ENCODE measurements around the gene ARHGAP30. TPM values are rescaled to one million over a fixed set of nuclear protein-coding genes. Genes with fewer than 3 reads are reported as not detected.

Gene ARHGAP30
- total RNA-seq, 1 experiment from 2014 or later, result 0.55 TPM

DNA sequence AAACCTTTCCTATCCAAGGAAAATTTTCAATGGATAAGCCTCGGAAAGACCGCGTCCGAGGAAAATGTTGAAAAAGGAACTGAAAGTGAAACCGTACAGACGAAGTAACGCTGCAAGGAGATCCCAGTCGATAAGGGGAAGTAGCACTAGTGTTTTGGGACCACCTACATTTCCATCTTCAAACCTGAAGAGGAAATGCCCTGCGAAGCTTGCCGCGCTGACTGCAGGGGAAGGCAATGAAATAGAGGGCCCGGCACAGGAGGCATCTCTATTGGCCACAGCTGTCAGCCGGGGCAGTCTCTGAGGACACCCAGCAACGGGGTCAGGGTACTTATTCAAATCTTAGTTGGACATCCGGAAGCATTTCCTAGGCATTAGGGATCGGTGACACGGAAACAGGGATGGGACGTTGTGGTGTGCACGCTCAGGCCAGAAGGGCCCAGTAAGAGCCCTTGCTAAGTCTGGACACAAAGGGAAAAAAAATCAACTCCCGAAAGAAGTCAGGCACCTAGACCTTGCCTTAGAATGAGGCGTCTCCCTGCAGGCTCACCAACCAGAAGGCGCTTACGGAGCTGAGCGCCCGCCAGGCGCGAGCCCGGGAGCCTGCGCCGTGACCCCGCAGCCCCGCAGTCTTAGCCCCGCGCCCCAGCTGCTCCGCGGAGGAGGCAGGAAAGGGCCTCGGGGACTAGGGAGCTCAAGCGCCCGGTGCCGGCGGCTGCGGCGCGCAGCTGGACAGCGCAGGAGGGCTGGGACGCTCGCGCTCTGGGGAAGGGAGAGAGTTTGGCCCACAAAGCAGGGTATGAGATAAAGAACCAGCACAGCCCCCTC, 24.6 kb downstream of the ARHGAP30 start:
- TF ChIP-seq EZH2 (IDR thresholded peaks at IDR 0.05; ENCODE audit: low read length, unreplicated experiment) (no peak), EZH2phosphoT487 (IDR thresholded peaks at IDR 0.05; ENCODE audit: borderline replicate concordance, low read length) (no peak)
- TF ChIP-seq, protein P1, sequence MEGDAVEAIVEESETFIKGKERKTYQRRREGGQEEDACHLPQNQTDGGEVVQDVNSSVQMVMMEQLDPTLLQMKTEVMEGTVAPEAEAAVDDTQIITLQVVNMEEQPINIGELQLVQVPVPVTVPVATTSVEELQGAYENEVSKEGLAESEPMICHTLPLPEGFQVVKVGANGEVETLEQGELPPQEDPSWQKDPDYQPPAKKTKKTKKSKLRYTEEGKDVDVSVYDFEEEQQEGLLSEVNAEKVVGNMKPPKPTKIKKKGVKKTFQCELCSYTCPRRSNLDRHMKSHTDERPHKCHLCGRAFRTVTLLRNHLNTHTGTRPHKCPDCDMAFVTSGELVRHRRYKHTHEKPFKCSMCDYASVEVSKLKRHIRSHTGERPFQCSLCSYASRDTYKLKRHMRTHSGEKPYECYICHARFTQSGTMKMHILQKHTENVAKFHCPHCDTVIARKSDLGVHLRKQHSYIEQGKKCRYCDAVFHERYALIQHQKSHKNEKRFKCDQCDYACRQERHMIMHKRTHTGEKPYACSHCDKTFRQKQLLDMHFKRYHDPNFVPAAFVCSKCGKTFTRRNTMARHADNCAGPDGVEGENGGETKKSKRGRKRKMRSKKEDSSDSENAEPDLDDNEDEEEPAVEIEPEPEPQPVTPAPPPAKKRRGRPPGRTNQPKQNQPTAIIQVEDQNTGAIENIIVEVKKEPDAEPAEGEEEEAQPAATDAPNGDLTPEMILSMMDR (conservative IDR thresholded peaks at IDR 0.05; ENCODE audit: low read depth, low read length), result no peak
- H3K4me1 ChIP-seq (ENCODE audit: insufficient read depth, low read length), result peaks cover 13% of the 10 kb centered on the region
- CTCF ChIA-PET, result interaction anchor here (2.2 kb wide), 1 partner anchor 48 kb away, joined by 8 read pairs; no protein-coding TSS in a partner anchor
- intact Hi-C loops (cut with micrococcal nuclease), result loop anchor here (1.0 kb wide), 3 partner anchors 23 to 52 kb away; no protein-coding TSS in a partner anchor
- peak overlapping the region; percentile 80 for H3K4me3 ChIP-seq (ENCODE audit: low read length)
- H3K27ac ChIP-seq (ENCODE audit: low read length), result peak overlapping the region; percentile 82
- no peaks in the 10 kb centered on the region for H3K27me3 ChIP-seq (ENCODE audit: low read length)
- H3F3A ChIP-seq (ENCODE audit: low read length, unreplicated experiment), result no peaks in the 10 kb centered on the region
- peak overlapping the region; percentile 94 for H2AFZ ChIP-seq (ENCODE audit: low read length)
- H3K9me3 ChIP-seq (ENCODE audit: low read length), result peaks cover 6% of the 10 kb centered on the region; the same call in 1 of the 2 replicates
- H4K20me1 ChIP-seq (ENCODE audit: low read length), result no peaks in the 10 kb centered on the region
- H3K4me2 ChIP-seq (ENCODE audit: low read length), result peak overlapping the region; percentile 91
- H3K36me3 ChIP-seq (ENCODE audit: low read depth, low read length), result peaks cover 34% of the 10 kb centered on the region
- H3K79me2 ChIP-seq (ENCODE audit: low read length), result peaks cover 32% of the 10 kb centered on the region
- H3K9me2 ChIP-seq (replicated peaks; ENCODE audit: low read length), result no peaks in the 10 kb centered on the region
- DNase-seq, result peak; percentile 73
- POLR2A ChIA-PET (ENCODE audit: unreplicated experiment), result interaction anchor here (0.6 to 1.0 kb wide), 3 partner anchors 24 to 54 kb away, joined by 5 to 12 read pairs (median 6); partner anchors contain the start of gene F11R
- TSS peak; percentile 59 for BruUV-seq (replicated peaks)
- ATAC-seq, result peak; percentile 73
- H3K9ac ChIP-seq (ENCODE audit: low read length), result peak overlapping the region; percentile 81

DNA sequence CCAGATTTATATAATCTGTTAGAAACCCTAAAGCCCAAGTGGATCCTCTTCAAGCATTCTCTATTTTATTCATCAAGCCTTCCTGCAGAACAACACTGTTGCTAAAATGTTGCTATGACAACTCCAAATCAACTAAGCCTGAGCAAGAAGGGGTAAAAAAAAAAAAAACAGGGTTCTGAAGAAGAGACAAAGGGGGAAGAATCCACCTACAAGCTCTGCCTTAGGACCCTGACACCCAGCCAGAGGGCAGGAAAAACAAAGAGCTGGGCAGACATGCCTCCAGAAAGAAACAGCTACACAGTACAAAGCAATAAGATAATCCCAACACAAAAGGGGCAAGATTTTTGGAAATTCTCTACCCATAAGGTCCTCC, 25.2 kb downstream of the ARHGAP30 start:
- H3K79me2 ChIP-seq (ENCODE audit: low read length), result peaks cover 32% of the 10 kb centered on the region
- peak overlapping the region; percentile 81 for H3K9ac ChIP-seq (ENCODE audit: low read length)
- DNase-seq (no peak), ATAC-seq (no peak)
- H3K27ac ChIP-seq (ENCODE audit: low read length), result peak overlapping the region; percentile 82
- POLR2A ChIA-PET (ENCODE audit: unreplicated experiment), result interaction anchor here (0.7 kb wide), 2 partner anchors 24 to 29 kb away, joined by 6 to 15 read pairs; no protein-coding TSS in a partner anchor
- peaks cover 13% of the 10 kb centered on the region for H3K4me1 ChIP-seq (ENCODE audit: insufficient read depth, low read length)
- peaks cover 6% of the 10 kb centered on the region; the same call in 1 of the 2 replicates for H3K9me3 ChIP-seq (ENCODE audit: low read length)
- TF ChIP-seq EZH2 (IDR thresholded peaks at IDR 0.05; ENCODE audit: low read length, unreplicated experiment) (no peak), EZH2phosphoT487 (IDR thresholded peaks at IDR 0.05; ENCODE audit: borderline replicate concordance, low read length) (no peak)
- TF ChIP-seq, protein P1 (conservative IDR thresholded peaks at IDR 0.05; ENCODE audit: low read depth, low read length), result no peak
- CTCF ChIA-PET, result interaction anchor here (2.2 kb wide), 1 partner anchor 47 kb away, joined by 8 read pairs; no protein-coding TSS in a partner anchor
- H3K4me2 ChIP-seq (ENCODE audit: low read length), result peak overlapping the region; percentile 91
- no peaks in the 10 kb centered on the region for H3K27me3 ChIP-seq (ENCODE audit: low read length)
- intact Hi-C loops (cut with micrococcal nuclease), result no loop called here
- H3K9me2 ChIP-seq (replicated peaks; ENCODE audit: low read length), result no peaks in the 10 kb centered on the region
- H4K20me1 ChIP-seq (ENCODE audit: low read length), result no peaks in the 10 kb centered on the region
- BruUV-seq (replicated peaks), result no TSS peak
- H3F3A ChIP-seq (ENCODE audit: low read length, unreplicated experiment), result no peaks in the 10 kb centered on the region
- peak overlapping the region; percentile 94 for H2AFZ ChIP-seq (ENCODE audit: low read length)
- H3K4me3 ChIP-seq (ENCODE audit: low read length), result peak overlapping the region; percentile 80
- H3K36me3 ChIP-seq (ENCODE audit: low read depth, low read length), result peaks cover 40% of the 10 kb centered on the region

All from PC-3 (cell line).